Right lung (tissue), 5 donors: ENCODE data around the gene POLR3G. TPM values are rescaled to one million over a fixed set of nuclear protein-coding genes. Genes with fewer than 3 reads are reported as not detected.

Source experiments
- DNase-seq, 2 donors: peaks; one replicate each; pipeline ENCODE4 v3.0.0-alpha.2; 2013
- polyA plus RNA-seq, 5 donors: library from polyadenylated mRNA; unstranded; fragments of 120-200 nt; gene quantifications; one replicate each; pipeline versions ENCODE4 v1.2.1 to v1.2.3, GENCODE V29; 2013; ENCODE audit warnings: inconsistent platforms in 1 of 5, low replicate concordance in 1 of 5; ENCODE audit not compliant: insufficient read length in 5 of 5, insufficient read depth in 1 of 5

Gene POLR3G
- polyA plus RNA-seq, 5 donors = 2.6 to 4.9 (median 3.9) TPM

GRCh38 chr5:90495146-90495545 is 20.5 kb downstream of the POLR3G start:
- no peak for DNase-seq

- no peak for DNase-seq
Observed at GRCh38 chr5:90503596-90503995, 28.9 kb downstream of the POLR3G start.

- no peak for DNase-seq
Observed at GRCh38 chr5:90504743-90505142, 30.1 kb downstream of the POLR3G start.

GRCh38 chr5:90506221-90506620 is 31.6 kb downstream of the POLR3G start:
- no peak for DNase-seq

GRCh38 chr5:90510438-90510837 is 35.8 kb downstream of the POLR3G start:
- DNase-seq = no peak

GRCh38 chr5:90514520-90514919 is 39.9 kb downstream of the POLR3G start:
- DNase-seq = no peak

- no peak for DNase-seq
Observed at GRCh38 chr5:90518661-90519060, 44.0 kb downstream of the POLR3G start.

GRCh38 chr5:90519081-90519480 is 44.4 kb downstream of the POLR3G start:
- no peak for DNase-seq

- no peak for DNase-seq
Observed at GRCh38 chr5:90528601-90529193, 54.0 kb downstream of the POLR3G start.

- peak; percentile 97 to 98 for DNase-seq
Observed at GRCh38 chr5:90529194-90529938, 54.7 kb downstream of the POLR3G start, which contains the start of gene LYSMD3. Gene LYSMD3 (minus strand): TSS chr5:90529584. CDS start chr5:90525289, 4,295 bp downstream.

GRCh38 chr5:90529939-90530677 is 55.4 kb downstream of the POLR3G start:
- DNase-seq = no peak

- no peak for DNase-seq
Observed at GRCh38 chr5:90530736-90531487, 56.2 kb downstream of the POLR3G start.

GRCh38 chr5:90533794-90534193 is 59.1 kb downstream of the POLR3G start:
- no peak for DNase-seq

- DNase-seq = no peak
Observed at GRCh38 chr5:90534922-90535321, 60.3 kb downstream of the POLR3G start.

GRCh38 chr5:90542827-90543519 is 68.3 kb downstream of the POLR3G start:
- DNase-seq = no peak

- no peak for DNase-seq
Observed at GRCh38 chr5:90545511-90545910, 70.8 kb downstream of the POLR3G start.

- no peak for DNase-seq
Observed at GRCh38 chr5:90546216-90546837, 71.7 kb downstream of the POLR3G start.

GRCh38 chr5:90547072-90547536 is 72.4 kb downstream of the POLR3G start:
- no peak for DNase-seq

GRCh38 chr5:90548069-90548593 is 73.5 kb downstream of the POLR3G start:
- DNase-seq = peak; percentile 29 to 31

- no peak for DNase-seq
Observed at GRCh38 chr5:90549223-90549622, 74.6 kb downstream of the POLR3G start.
